GM12892 (cell line): ENCODE measurements around the gene DNAH6.

Source experiments
- POLR2A ChIP-seq: IDR thresholded peaks from 2 replicates; pipeline ENCODE4 v1.6.1; 2011; ENCODE audit warnings: low read depth, low read length, control low read depth
- POLR2AphosphoS5 ChIP-seq: IDR thresholded peaks from 2 replicates; pipeline ENCODE4 v1.6.1; 2011; ENCODE audit warnings: low read depth, low read length, control low read depth
- TAF1 ChIP-seq: IDR thresholded peaks from 2 replicates; pipeline ENCODE4 v1.6.1; 2011; ENCODE audit warnings: low read depth, mild to moderate bottlenecking, control low read depth, low read length, borderline replicate concordance

DNA sequence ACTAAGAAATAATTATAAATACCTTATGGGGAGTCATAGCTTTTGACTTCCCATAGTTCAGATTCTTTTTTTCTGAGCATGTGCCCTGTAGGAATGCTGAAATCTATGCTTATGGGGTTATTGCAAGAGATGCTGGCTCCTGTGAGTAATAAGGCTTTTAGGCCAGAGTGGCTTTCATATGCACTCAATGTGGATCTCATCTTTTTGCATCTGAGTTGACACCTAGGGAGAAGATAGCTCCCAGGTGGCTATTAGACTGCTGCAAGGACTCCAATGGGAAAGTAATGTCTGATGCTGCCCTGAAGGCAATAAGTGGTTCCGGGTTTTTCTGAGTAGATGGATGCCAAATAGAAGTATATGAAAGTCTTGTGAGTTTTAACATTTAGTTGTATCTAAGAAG is 21.0 kb downstream of the DNAH6 start:
- TF ChIP-seq POLR2AphosphoS5 = no peak
- TF ChIP-seq TAF1 = no peak
- no peak for TF ChIP-seq POLR2A
